GM12878 (cell line): ENCODE results near the gene ABCA7. TPM values are rescaled to one million over a fixed set of nuclear protein-coding genes. Genes with fewer than 3 reads are reported as not detected.

Experiments used
- ATAC-seq: fragments of 200-7000 bp; cut with Tn5 transposase; 3 replicates; pipeline ENCODE4 v1.9.1; 2020; ENCODE audit warnings: mild to moderate bottlenecking, moderate library complexity
- BruUV-seq: library from RNA; stranded (reverse); fragments of 400-500 nt; replicated peaks from 2 replicates; lab custom pipeline; 2021; lab: Mats Ljungman, UMichigan
- CTCF ChIA-PET: fragments of 300-600 bp; sonication (Branson Sonifier 250); formaldehyde crosslinking; extraction: SDS; loops from one replicate; lab custom pipeline; 2021; ENCODE audit warnings: inconsistent platforms; lab: Yijun Ruan, JAX
- POLR2A ChIA-PET: fragments of 350-600 bp; formaldehyde crosslinking; extraction: SDS; loops from one replicate; lab custom pipeline; 2021; ENCODE audit warnings: inconsistent platforms; lab: Charles Lee
- RAD21 ChIA-PET: fragments of 300-600 bp; sonication (Branson Sonifier 250); formaldehyde crosslinking; loops from one replicate; lab custom pipeline; 2023; ENCODE audit warnings: antibody characterized with exemption; ENCODE audit not compliant: unreplicated experiment; lab: Charles Lee
- SMC1A ChIA-PET: fragments of 300-600 bp; sonication (Branson Sonifier 250); formaldehyde crosslinking; loops from one replicate; lab custom pipeline; 2023; ENCODE audit not compliant: unreplicated experiment, uncharacterized antibody; lab: Charles Lee
- DNase-seq: peaks from one replicate; pipeline ENCODE4 v3.0.0-alpha.2; 2011; ENCODE audit warnings: low read depth, low spot score
- FAIRE-seq: peaks from 3 replicates; lab custom pipeline; 2011; peaks lifted over from hg19 to GRCh38; lab: Jason Lieb, UNC
- H2AFZ ChIP-seq: 2 replicates; pipeline ENCODE4 v1.6.0; 2011; ENCODE audit warnings: low read depth, low read length, control low read depth; ENCODE audit not compliant: control insufficient read depth
- H3K27ac ChIP-seq: 2 replicates; pipeline ENCODE4 v1.5.1; 2011; ENCODE audit warnings: control low read depth; ENCODE audit not compliant: control insufficient read depth, insufficient read depth
- H3K27me3 ChIP-seq, 2 experiments: replicated peaks in 1 of 2; 2 replicates each; pipeline versions ENCODE4 v1.6.0 to v1.6.1; 2011; ENCODE audit warnings: low read length in 1 of 2; ENCODE audit not compliant: control insufficient read depth in 2 of 2, insufficient read depth in 2 of 2
- H3K36me3 ChIP-seq, 2 experiments: 2 replicates each; pipeline ENCODE4 v1.5.1; 2011; ENCODE audit warnings: low read length in 1 of 2; ENCODE audit not compliant: control insufficient read depth in 2 of 2, insufficient read depth in 2 of 2
- H3K4me1 ChIP-seq: 2 replicates; pipeline ENCODE4 v1.6.1; 2011; ENCODE audit warnings: mild to moderate bottlenecking, low read length, moderate library complexity, mixed read lengths; ENCODE audit not compliant: control insufficient read depth, insufficient read depth
- H3K4me2 ChIP-seq: 2 replicates; pipeline ENCODE4 v1.6.0; 2011; ENCODE audit warnings: control low read depth; ENCODE audit not compliant: control insufficient read depth, insufficient read depth
- H3K4me3 ChIP-seq: fragments of 200-600 bp; sonication (generic); 2 replicates; pipeline ENCODE4 v1.5.1; 2016
- H3K79me2 ChIP-seq: 2 replicates; pipeline ENCODE4 v1.6.0; 2011; ENCODE audit warnings: low read length; ENCODE audit not compliant: control insufficient read depth, insufficient read depth
- H3K9ac ChIP-seq: 2 replicates; pipeline ENCODE4 v1.8.0; 2011; ENCODE audit warnings: low read length, control low read depth, mixed read lengths; ENCODE audit not compliant: control insufficient read depth, insufficient read depth
- H3K9me3 ChIP-seq: replicated peaks from 3 replicates; pipeline ENCODE4 v1.5.1; 2011; ENCODE audit warnings: mild to moderate bottlenecking, low read length; ENCODE audit not compliant: control insufficient read depth, insufficient read depth
- H4K20me1 ChIP-seq: 2 replicates; pipeline ENCODE4 v1.6.0; 2011; ENCODE audit not compliant: control insufficient read depth, insufficient read depth
- CHD1 ChIP-seq: IDR thresholded peaks from 2 replicates; pipeline ENCODE4 v1.6.1; 2012; ENCODE audit warnings: low read depth, low read length, improper control_type of control experiment
- EGR1 ChIP-seq, 2 experiments: IDR thresholded peaks; 1 replicate in 1 of 2; 2 replicates in 1 of 2; pipeline ENCODE4 v1.6.1; 2011 to 2012; ENCODE audit warnings: low read depth in 2 of 2, low read length in 2 of 2, borderline replicate concordance in 1 of 2, mild to moderate bottlenecking in 1 of 2, moderate library complexity in 1 of 2
- GATAD2B ChIP-seq: fragments of 450-650 bp; conservative IDR thresholded peaks from 2 replicates; pipeline ENCODE4 v1.6.1; 2017; ENCODE audit warnings: low read depth, mild to moderate bottlenecking, moderate library complexity
- KLF5 ChIP-seq: fragments of 450-650 bp; IDR thresholded peaks from 2 replicates; pipeline ENCODE4 v1.6.1; 2014; ENCODE audit warnings: mild to moderate bottlenecking; ENCODE audit not compliant: partially characterized antibody
- MEF2A ChIP-seq: IDR thresholded peaks from 2 replicates; pipeline ENCODE4 v1.6.1; 2011; ENCODE audit warnings: low read depth, mild to moderate bottlenecking, low read length, moderate library complexity; ENCODE audit not compliant: insufficient read depth
- MXI1 ChIP-seq: fragments of 150-350 bp; IDR thresholded peaks from 2 replicates; pipeline ENCODE4 v1.6.1; 2011; ENCODE audit warnings: low read depth, mild to moderate bottlenecking, inconsistent platforms, low read length, improper control_type of control experiment
- NKRF ChIP-seq: fragments of 450-650 bp; conservative IDR thresholded peaks from 2 replicates; pipeline ENCODE4 v1.6.1; 2017; ENCODE audit warnings: mild to moderate bottlenecking, moderate library complexity
- NR2F1 ChIP-seq: fragments of 450-650 bp; conservative IDR thresholded peaks from 2 replicates; pipeline ENCODE4 v1.6.1; 2017; ENCODE audit warnings: mild to moderate bottlenecking
- RAD51 ChIP-seq: fragments of 450-650 bp; IDR thresholded peaks from 2 replicates; pipeline ENCODE4 v1.6.1; 2016; ENCODE audit warnings: moderate library complexity, mild to moderate bottlenecking, inconsistent platforms
- RUNX3 ChIP-seq: IDR thresholded peaks from 2 replicates; pipeline ENCODE4 v1.6.1; 2012; ENCODE audit warnings: low read length, inconsistent platforms
- SMAD5 ChIP-seq: IDR thresholded peaks from 2 replicates; pipeline ENCODE4 v1.6.1; 2016; ENCODE audit warnings: antibody characterized with exemption, low read depth
- SUPT20H ChIP-seq: IDR thresholded peaks from 2 replicates; pipeline ENCODE4 v1.6.1; 2011; ENCODE audit warnings: low read depth, mild to moderate bottlenecking, low read length, moderate library complexity, borderline replicate concordance; ENCODE audit not compliant: control insufficient read depth
- ZBTB33 ChIP-seq: fragments of 450-650 bp; IDR thresholded peaks from 2 replicates; pipeline ENCODE4 v1.6.1; 2017; ENCODE audit warnings: mild to moderate bottlenecking
- ZNF217 ChIP-seq: fragments of 450-650 bp; IDR thresholded peaks from 2 replicates; pipeline ENCODE4 v1.6.1; 2017; ENCODE audit warnings: antibody characterized with exemption, mild to moderate bottlenecking
- WGBS: methylation state at CpG from one replicate; pipeline ENCODE4 v1.1.6; 2016; ENCODE audit warnings: low lambda C conversion rate; ENCODE audit not compliant: insufficient replicate concordance, insufficient coverage; ENCODE audit errors: missing lambda C conversion rate; 5-methylcytosine and 5-hydroxymethylcytosine counted together
- in situ Hi-C: fragments of 300-500 bp; cut with MboI; formaldehyde crosslinking; loops from 9 replicates; pipeline ENCODE4 v1.14.3; 2018; ENCODE audit warnings: mixed read lengths
- intact Hi-C: fragments of 100-400 bp; cut with micrococcal nuclease; formaldehyde crosslinking; loops from one replicate; pipeline ENCODE4 v1.14.2; 2022; ENCODE audit not compliant: unreplicated experiment
- polyA plus RNA-seq, 11 experiments: library from polyadenylated mRNA; depleted of rRNA in 4 of 11; unstranded in 6 of 11; stranded (reverse) in 5 of 11; fragments of >200 nt; fragmentation: Nextera tagmentation in 4 of 11; fragmentation: Illumina TruSeq in 1 of 11; extraction: Ambion mirVana in 4 of 11; extraction: Trizol in 1 of 11; gene quantifications; 1 replicate in 1 of 11; 2 replicates in 10 of 11; pipeline versions ENCODE4 v1.2.1 to v1.2.3, GENCODE V29; 2011 to 2016; ENCODE audit warnings: inconsistent platforms in 2 of 11, missing spikeins in 2 of 11, low read depth in 1 of 11
- total RNA-seq, 4 experiments: library from RNA; depleted of rRNA in 3 of 4; stranded (reverse); fragments of >200 nt in 3 of 4; fragmentation: Illumina TruSeq in 1 of 4; extraction: Trizol in 1 of 4; gene quantifications; 2 replicates each; pipeline versions ENCODE4 v1.2.1 to v1.2.3, GENCODE V29; 2013 to 2021
- TF ChIP-seq, protein P1 (sequence below): IDR thresholded peaks from 2 replicates; pipeline ENCODE4 v1.6.1; 2011; ENCODE audit warnings: low read depth, low read length, improper control_type of control experiment, borderline replicate concordance
- TF ChIP-seq, protein P2 (sequence below): IDR thresholded peaks from 2 replicates; pipeline ENCODE4 v1.6.1; 2011; ENCODE audit warnings: borderline replicate concordance, low read depth, mild to moderate bottlenecking, moderate library complexity, mixed read lengths, low read length; ENCODE audit not compliant: insufficient read depth; ENCODE audit errors: extremely low read length

The ABCA7 gene
- total and polyA plus RNA-seq, 10 of the 15 experiments (the other 5 are each of a cell fraction or from before 2014, with no cell fraction given), result 1.0 to 49.5 (median 14.8) TPM

DNA sequence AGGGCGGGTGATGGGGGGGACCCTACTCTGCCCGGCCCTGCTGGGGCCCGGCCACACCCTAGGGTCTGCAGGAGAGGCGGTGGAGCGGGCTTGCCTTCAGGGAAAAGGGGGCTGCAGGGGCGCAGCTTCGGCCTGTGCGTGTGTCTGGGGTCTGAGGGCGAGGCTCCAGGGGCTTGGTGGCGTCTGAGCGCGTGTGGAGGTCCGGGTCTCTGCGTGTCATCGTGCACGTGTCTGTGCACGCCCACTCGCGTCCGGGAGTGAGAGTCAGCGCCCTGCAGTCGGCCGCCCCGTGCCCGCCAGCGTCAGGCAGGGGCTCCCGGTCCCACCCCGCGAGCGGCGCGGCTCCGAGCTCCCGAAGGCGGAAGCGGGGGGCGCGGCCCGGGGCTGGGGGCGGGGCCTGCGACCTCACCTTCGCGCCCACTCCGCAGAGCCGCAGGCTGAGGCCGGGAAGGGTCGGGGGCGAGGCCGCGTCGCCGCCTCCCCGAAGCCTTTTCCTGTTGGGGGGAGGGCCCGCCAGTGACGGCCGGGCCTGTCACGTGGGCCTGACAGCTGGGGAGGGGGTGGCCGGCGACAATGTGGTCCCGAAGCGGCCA lies 26.9 kb downstream of the ABCA7 start, which contains the start of gene ARHGAP45:
ARHGAP45 (plus strand) TSS at position 420 of the 593 bp plus-strand sequence. CDS start 239 bp downstream, outside the sequence.
- BruUV-seq, result no TSS peak
- Histone ChIP-seq H3K27ac (peak within 1 kb of the TSS; percentile 95), H3K4me3 (peak within 1 kb of the TSS; percentile 98), H3K4me1 (peaks cover 17% of the 10 kb centered on the region), H3K27me3 (no peaks in the 10 kb centered on the region), H3K79me2 (peaks cover 35% of the 10 kb centered on the region), H4K20me1 (no peaks in the 10 kb centered on the region), H3K36me3 (peaks cover 0 to 7% of the 10 kb centered on the region in 2 experiments; a peak in 2 of 4 replicates), H2AFZ (peak within 1 kb of the TSS; percentile 13; the same call in 1 of the 2 replicates), H3K9me3 (no peaks in the 10 kb centered on the region), H3K9ac (peak within 1 kb of the TSS; percentile 90), H3K4me2 (peak within 1 kb of the TSS; percentile 85)
- in situ Hi-C loops (no loop called here), intact Hi-C loops (no loop called here)
- ChIA-PET POLR2A (interaction anchor here (0.7 to 3.0 kb wide), 19 partner anchors 10 to 274 kb away, joined by 3 to 45 read pairs (median 5); partner anchors contain the start of genes ABCA7, CIRBP, CNN2 and GPX4), CTCF (interaction anchor here (0.8 to 2.2 kb wide), 9 partner anchors 10 to 203 kb away, joined by 3 to 14 read pairs (median 4); no protein-coding TSS in a partner anchor), SMC1A (interaction anchor here (0.9 to 2.1 kb wide), 9 partner anchors 9 to 109 kb away, joined by 3 to 12 read pairs (median 4); partner anchors contain the start of gene GPX4), RAD21 (interaction anchor here (1.0 to 2.4 kb wide), 19 partner anchors 9 to 199 kb away, joined by 3 to 19 read pairs (median 5); partner anchors contain the start of genes ABCA7, CNN2 and RNU6-2)
- peak; percentile 56 for ATAC-seq
- no peak for FAIRE-seq
- no peak for DNase-seq
- under 1% methylated on average over 52 of the region's 61 CpGs for WGBS
- TF ChIP-seq RUNX3 (peak; percentile 31; the same call in 1 of the 2 replicates), EGR1 (IDR thresholded peaks at IDR 0.05; ENCODE audit: borderline replicate concordance in 1 of 2, low read depth in 2 of 2, low read length in 2 of 2) (peak in 1 of 2 experiments; percentile 62; a peak in 2 of 3 replicates), GATAD2B (peak; percentile 88; the same call in 1 of the 2 replicates), SMAD5 (no peak), SUPT20H (no peak), CHD1 (no peak), ZBTB33 (no peak), MXI1 (peak; percentile 12; the same call in 1 of the 2 replicates), ZNF217 (0 out of 2 replicates have a peak, but pooled peaks have one; percentile 30), KLF5 (no peak), RAD51 (peak; percentile 68), MEF2A (0 out of 2 replicates have a peak, but pooled peaks have one; percentile 11), NR2F1 (peak; percentile 79), NKRF (peak; percentile 83; the same call in 1 of the 2 replicates)
- TF ChIP-seq, protein P1, sequence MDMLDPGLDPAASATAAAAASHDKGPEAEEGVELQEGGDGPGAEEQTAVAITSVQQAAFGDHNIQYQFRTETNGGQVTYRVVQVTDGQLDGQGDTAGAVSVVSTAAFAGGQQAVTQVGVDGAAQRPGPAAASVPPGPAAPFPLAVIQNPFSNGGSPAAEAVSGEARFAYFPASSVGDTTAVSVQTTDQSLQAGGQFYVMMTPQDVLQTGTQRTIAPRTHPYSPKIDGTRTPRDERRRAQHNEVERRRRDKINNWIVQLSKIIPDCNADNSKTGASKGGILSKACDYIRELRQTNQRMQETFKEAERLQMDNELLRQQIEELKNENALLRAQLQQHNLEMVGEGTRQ, result peak; percentile 40
- TF ChIP-seq, protein P2, sequence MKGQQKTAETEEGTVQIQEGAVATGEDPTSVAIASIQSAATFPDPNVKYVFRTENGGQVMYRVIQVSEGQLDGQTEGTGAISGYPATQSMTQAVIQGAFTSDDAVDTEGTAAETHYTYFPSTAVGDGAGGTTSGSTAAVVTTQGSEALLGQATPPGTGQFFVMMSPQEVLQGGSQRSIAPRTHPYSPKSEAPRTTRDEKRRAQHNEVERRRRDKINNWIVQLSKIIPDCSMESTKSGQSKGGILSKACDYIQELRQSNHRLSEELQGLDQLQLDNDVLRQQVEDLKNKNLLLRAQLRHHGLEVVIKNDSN, result peak; percentile 87
